Measurements from ENCODE around the gene NR6A1. TPM values are rescaled to one million over a fixed set of nuclear protein-coding genes. Genes with fewer than 3 reads are reported as not detected.

NR6A1 gene
- total RNA-seq, 2 donors from 2014 or later: 0.98 to 1.2 TPM

- H3K4me3 Mint-ChIP-seq: no peak overlapping the region
- H3K27ac Mint-ChIP-seq: no peak overlapping the region
- ATAC-seq (replicated peaks): no peak
- peaks cover 9% of the 10 kb centered on the region for H3K4me1 Mint-ChIP-seq
- H3K36me3 Mint-ChIP-seq (ENCODE audit: low read depth): peaks cover 9% of the 10 kb centered on the region
- H3K27me3 Mint-ChIP-seq: peaks cover 68% of the 10 kb centered on the region
- no peaks in the 10 kb centered on the region for H3K9me3 Mint-ChIP-seq
These were observed 6.2 kb downstream of the NR6A1 start for GRCh38 chr9:124764774-124765438.

GRCh38 chr9:124762633-124763032, 8.5 kb downstream of the NR6A1 start:
- ATAC-seq (replicated peaks): no peak
- H3K4me3 Mint-ChIP-seq: no peak overlapping the region
- H3K4me1 Mint-ChIP-seq: no peaks in the 10 kb centered on the region
- H3K27me3 Mint-ChIP-seq: peaks cover 67% of the 10 kb centered on the region
- H3K27ac Mint-ChIP-seq: no peak overlapping the region
- no peaks in the 10 kb centered on the region for H3K36me3 Mint-ChIP-seq (ENCODE audit: low read depth)
- no peaks in the 10 kb centered on the region for H3K9me3 Mint-ChIP-seq

GRCh38 chr9:124761710-124762109, 9.4 kb downstream of the NR6A1 start:
- H3K4me1 Mint-ChIP-seq: no peaks in the 10 kb centered on the region
- H3K27me3 Mint-ChIP-seq: peaks cover 68% of the 10 kb centered on the region
- no peak for ATAC-seq (replicated peaks)
- no peak overlapping the region for H3K27ac Mint-ChIP-seq
- no peaks in the 10 kb centered on the region for H3K36me3 Mint-ChIP-seq (ENCODE audit: low read depth)
- no peak overlapping the region for H3K4me3 Mint-ChIP-seq
- no peaks in the 10 kb centered on the region for H3K9me3 Mint-ChIP-seq

GRCh38 chr9:124761196-124761595, 9.9 kb downstream of the NR6A1 start:
- no peaks in the 10 kb centered on the region for H3K4me1 Mint-ChIP-seq
- no peaks in the 10 kb centered on the region for H3K9me3 Mint-ChIP-seq
- H3K4me3 Mint-ChIP-seq: no peak overlapping the region
- H3K27me3 Mint-ChIP-seq: peaks cover 69% of the 10 kb centered on the region
- no peaks in the 10 kb centered on the region for H3K36me3 Mint-ChIP-seq (ENCODE audit: low read depth)
- H3K27ac Mint-ChIP-seq: no peak overlapping the region
- no peak for ATAC-seq (replicated peaks)

GRCh38 chr9:124760719-124761118, 10.4 kb downstream of the NR6A1 start:
- Mint-ChIP-seq H3K4me1 (no peaks in the 10 kb centered on the region), H3K36me3 (ENCODE audit: low read depth) (no peaks in the 10 kb centered on the region), H3K27me3 (peaks cover 68% of the 10 kb centered on the region), H3K4me3 (no peak overlapping the region), H3K9me3 (no peaks in the 10 kb centered on the region), H3K27ac (no peak overlapping the region)
- ATAC-seq (replicated peaks): no peak

GRCh38 chr9:124759327-124759726, 11.8 kb downstream of the NR6A1 start:
- no peak overlapping the region for H3K27ac Mint-ChIP-seq

GRCh38 chr9:124758691-124759090, 12.4 kb downstream of the NR6A1 start:
- H3K9me3 Mint-ChIP-seq: no peaks in the 10 kb centered on the region
- no peak overlapping the region for H3K27ac Mint-ChIP-seq
- H3K36me3 Mint-ChIP-seq (ENCODE audit: low read depth): no peaks in the 10 kb centered on the region
- H3K4me3 Mint-ChIP-seq: no peak overlapping the region
- H3K27me3 Mint-ChIP-seq: peaks cover 75% of the 10 kb centered on the region
- ATAC-seq (replicated peaks): no peak
- peaks cover 9% of the 10 kb centered on the region for H3K4me1 Mint-ChIP-seq

More at GRCh38 chr9:124759327-124759726, 11.8 kb downstream of the NR6A1 start:
- H3K36me3 Mint-ChIP-seq (ENCODE audit: low read depth): no peaks in the 10 kb centered on the region
- peaks cover 9% of the 10 kb centered on the region for H3K4me1 Mint-ChIP-seq
- H3K27me3 Mint-ChIP-seq: peaks cover 75% of the 10 kb centered on the region
- no peak overlapping the region for H3K4me3 Mint-ChIP-seq
- no peaks in the 10 kb centered on the region for H3K9me3 Mint-ChIP-seq
- ATAC-seq (replicated peaks): no peak

GRCh38 chr9:124758061-124758460, 13.1 kb downstream of the NR6A1 start:
- Mint-ChIP-seq H3K4me3 (no peak overlapping the region), H3K9me3 (no peaks in the 10 kb centered on the region), H3K36me3 (ENCODE audit: low read depth) (no peaks in the 10 kb centered on the region), H3K27ac (no peak overlapping the region), H3K27me3 (peaks cover 73% of the 10 kb centered on the region), H3K4me1 (peaks cover 9% of the 10 kb centered on the region)
- no peak for ATAC-seq (replicated peaks)

- Mint-ChIP-seq H3K27ac (no peak overlapping the region), H3K4me3 (no peak overlapping the region), H3K27me3 (peaks cover 71% of the 10 kb centered on the region), H3K4me1 (peaks cover 9% of the 10 kb centered on the region), H3K9me3 (no peaks in the 10 kb centered on the region), H3K36me3 (ENCODE audit: low read depth) (no peaks in the 10 kb centered on the region)
- ATAC-seq (replicated peaks): no peak
These were observed 13.5 kb downstream of the NR6A1 start for GRCh38 chr9:124757616-124758015.

- Mint-ChIP-seq H3K4me1 (peaks cover 9% of the 10 kb centered on the region), H3K9me3 (no peaks in the 10 kb centered on the region), H3K36me3 (ENCODE audit: low read depth) (no peaks in the 10 kb centered on the region), H3K4me3 (no peak overlapping the region), H3K27ac (no peak overlapping the region), H3K27me3 (peaks cover 61% of the 10 kb centered on the region)
- no peak for ATAC-seq (replicated peaks)
These were observed 15.1 kb downstream of the NR6A1 start for GRCh38 chr9:124756011-124756410.

- ATAC-seq (replicated peaks): peak; percentile 73
- Mint-ChIP-seq H3K9me3 (no peaks in the 10 kb centered on the region), H3K4me1 (peaks cover 9% of the 10 kb centered on the region), H3K36me3 (ENCODE audit: low read depth) (no peaks in the 10 kb centered on the region), H3K27me3 (peaks cover 61% of the 10 kb centered on the region), H3K4me3 (peak overlapping the region; percentile 5), H3K27ac (no peak overlapping the region)
These were observed 16.1 kb downstream of the NR6A1 start for GRCh38 chr9:124755061-124755460.

GRCh38 chr9:124754289-124754688, 16.8 kb downstream of the NR6A1 start:
- Mint-ChIP-seq H3K4me3 (peak overlapping the region; percentile 5), H3K4me1 (peaks cover 9% of the 10 kb centered on the region), H3K27ac (no peak overlapping the region), H3K9me3 (no peaks in the 10 kb centered on the region), H3K27me3 (peaks cover 59% of the 10 kb centered on the region), H3K36me3 (ENCODE audit: low read depth) (no peaks in the 10 kb centered on the region)
- no peak for ATAC-seq (replicated peaks)

GRCh38 chr9:124752967-124753366, 18.1 kb downstream of the NR6A1 start:
- Mint-ChIP-seq H3K4me1 (peaks cover 9% of the 10 kb centered on the region), H3K27me3 (peaks cover 49% of the 10 kb centered on the region)
- no peak for ATAC-seq (replicated peaks)

GRCh38 chr9:124749781-124750180, 21.3 kb downstream of the NR6A1 start:
- H3K36me3 Mint-ChIP-seq (ENCODE audit: low read depth): no peaks in the 10 kb centered on the region
- no peak for ATAC-seq (replicated peaks)
- no peaks in the 10 kb centered on the region for H3K9me3 Mint-ChIP-seq
- no peak overlapping the region for H3K27ac Mint-ChIP-seq
- H3K4me1 Mint-ChIP-seq: peaks cover 5% of the 10 kb centered on the region
- H3K4me3 Mint-ChIP-seq: no peak overlapping the region
- peaks cover 28% of the 10 kb centered on the region for H3K27me3 Mint-ChIP-seq

More at GRCh38 chr9:124752967-124753366, 18.1 kb downstream of the NR6A1 start:
- Mint-ChIP-seq H3K9me3 (no peaks in the 10 kb centered on the region), H3K4me3 (no peak overlapping the region), H3K27ac (no peak overlapping the region), H3K36me3 (ENCODE audit: low read depth) (no peaks in the 10 kb centered on the region)

GRCh38 chr9:124749284-124749683, 21.8 kb downstream of the NR6A1 start:
- Mint-ChIP-seq H3K27me3 (peaks cover 23% of the 10 kb centered on the region), H3K27ac (no peak overlapping the region), H3K4me3 (no peak overlapping the region), H3K9me3 (no peaks in the 10 kb centered on the region), H3K4me1 (peaks cover under 1% of the 10 kb centered on the region), H3K36me3 (ENCODE audit: low read depth) (no peaks in the 10 kb centered on the region)
- no peak for ATAC-seq (replicated peaks)
